Left lung (tissue), 10 donors: Measurements from ENCODE around the gene KRTAP19-3. TPM values are rescaled to one million over a fixed set of nuclear protein-coding genes. Genes with fewer than 3 reads are reported as not detected.

Experiments
- ATAC-seq: fragments of 200-7000 bp; cut with Tn5 transposase; one replicate; pipeline ENCODE4 v1.9.1; 2020; ENCODE audit warnings: moderate library complexity
- DNase-seq, 4 donors: peaks; one replicate each; pipeline ENCODE4 v3.0.0-alpha.2; 2013 to 2020
- H3K27ac ChIP-seq, 2 donors: fragments of 200-600 bp; sonication (generic) in 1 of 2; one replicate each; pipeline versions ENCODE4 v1.5.0 to v1.8.0; 2020 to 2021
- H3K27me3 ChIP-seq, 2 donors: fragments of 200-600 bp; sonication (generic) in 1 of 2; one replicate each; pipeline versions ENCODE4 v1.5.0 to v1.8.0; 2020 to 2021
- H3K36me3 ChIP-seq, 2 donors: fragments of 200-600 bp; sonication (generic) in 1 of 2; one replicate each; pipeline versions ENCODE4 v1.5.0 to v1.8.0; 2020 to 2021
- H3K4me1 ChIP-seq, 2 donors: fragments of 200-600 bp; one replicate each; pipeline ENCODE4 v1.8.0; 2021
- H3K4me3 ChIP-seq, 2 donors: fragments of 200-600 bp; sonication (generic) in 1 of 2; one replicate each; pipeline versions ENCODE4 v1.5.0 to v1.8.0; 2020 to 2021; ENCODE audit warnings: mild to moderate bottlenecking in 1 of 2
- H3K9me3 ChIP-seq, 2 donors: fragments of 200-600 bp; sonication (generic) in 1 of 2; one replicate each; pipeline versions ENCODE4 v1.5.0 to v1.8.0; 2020 to 2021
- intact Hi-C, 2 donors: fragments of 100-400 bp; cut with DNase I; formaldehyde crosslinking; loops; one replicate each; pipeline versions ENCODE4 v1.11.2 to v1.14.2; 2022
- polyA plus RNA-seq, 6 donors: library from polyadenylated mRNA; unstranded; fragments of 120-200 nt; gene quantifications; one replicate each; pipeline ENCODE4 v1.2.1, GENCODE V29; 2013; ENCODE audit not compliant: insufficient read length in 6 of 6
- total RNA-seq, 2 donors: library from RNA; stranded (reverse); fragmentation: NEBNext Ultra II Directional; extraction: Animal tissue kit (Norgen Biotek cat#: 25700); gene quantifications; one replicate each; pipeline ENCODE4 v1.2.1, GENCODE V29; 2021
- TF ChIP-seq, protein P1 (sequence below), 2 donors: fragments of 200-600 bp; sonication (generic) in 1 of 2; IDR thresholded peaks; one replicate each; pipeline versions ENCODE4 v1.5.0 to v1.8.0; 2021; ENCODE audit warnings: antibody characterized with exemption in 2 of 2
- donor health status: DM: no; HTN: yes; CAD: no.
- donor health status: DM: no; HTN: no; CAD: no.

KRTAP19-3 gene
- total and polyA plus RNA-seq, 8 donors = not detected

GRCh38 chr21:30497065-30497464, 5.3 kb upstream of the KRTAP19-3 start, which contains the start of gene KRTAP19-4:
Gene KRTAP19-4 (minus strand): TSS chr21:30497165. CDS start chr21:30497110, 55 bp downstream.
- no peak within 1 kb of the TSS for H3K27ac ChIP-seq
- H3K9me3 ChIP-seq = peaks cover 0 to 11% of the 10 kb centered on the region in 2 donors
- intact Hi-C loops = no loop called here
- DNase-seq = no peak
- no peak for ATAC-seq
- TF ChIP-seq, protein P1, sequence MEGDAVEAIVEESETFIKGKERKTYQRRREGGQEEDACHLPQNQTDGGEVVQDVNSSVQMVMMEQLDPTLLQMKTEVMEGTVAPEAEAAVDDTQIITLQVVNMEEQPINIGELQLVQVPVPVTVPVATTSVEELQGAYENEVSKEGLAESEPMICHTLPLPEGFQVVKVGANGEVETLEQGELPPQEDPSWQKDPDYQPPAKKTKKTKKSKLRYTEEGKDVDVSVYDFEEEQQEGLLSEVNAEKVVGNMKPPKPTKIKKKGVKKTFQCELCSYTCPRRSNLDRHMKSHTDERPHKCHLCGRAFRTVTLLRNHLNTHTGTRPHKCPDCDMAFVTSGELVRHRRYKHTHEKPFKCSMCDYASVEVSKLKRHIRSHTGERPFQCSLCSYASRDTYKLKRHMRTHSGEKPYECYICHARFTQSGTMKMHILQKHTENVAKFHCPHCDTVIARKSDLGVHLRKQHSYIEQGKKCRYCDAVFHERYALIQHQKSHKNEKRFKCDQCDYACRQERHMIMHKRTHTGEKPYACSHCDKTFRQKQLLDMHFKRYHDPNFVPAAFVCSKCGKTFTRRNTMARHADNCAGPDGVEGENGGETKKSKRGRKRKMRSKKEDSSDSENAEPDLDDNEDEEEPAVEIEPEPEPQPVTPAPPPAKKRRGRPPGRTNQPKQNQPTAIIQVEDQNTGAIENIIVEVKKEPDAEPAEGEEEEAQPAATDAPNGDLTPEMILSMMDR (IDR thresholded peaks at IDR 0.05) = no peak
- H3K27me3 ChIP-seq = no peaks in the 10 kb centered on the region
- H3K36me3 ChIP-seq = no peaks in the 10 kb centered on the region
- H3K4me3 ChIP-seq = no peak within 1 kb of the TSS
- no peaks in the 10 kb centered on the region for H3K4me1 ChIP-seq

DNA sequence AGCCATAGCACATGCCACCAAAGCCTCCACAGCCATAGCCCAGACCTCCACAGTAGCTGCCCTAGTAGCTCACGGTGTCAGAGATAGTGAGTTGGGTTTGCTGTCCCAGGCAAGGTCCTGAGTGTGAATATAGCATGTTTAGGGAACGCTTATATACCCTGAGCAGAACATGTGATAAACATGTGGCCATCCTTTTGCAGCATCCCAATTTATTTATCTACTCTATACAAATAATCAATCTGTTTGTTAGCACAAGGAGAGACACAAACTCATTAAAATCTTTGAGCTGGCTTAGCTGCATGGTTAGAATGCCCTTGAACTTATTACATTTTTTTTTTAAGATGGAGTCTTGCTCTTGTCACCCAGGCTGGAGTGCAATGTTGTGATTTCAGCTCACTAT, 4.5 kb downstream of the KRTAP19-3 start, which contains the start of gene KRTAP19-2:
KRTAP19-2 (minus strand) TSS at position 101 of the 400 bp plus-strand sequence; CDS start at position 13, 88 bp downstream.
- no peak for ATAC-seq
- H3K36me3 ChIP-seq = no peaks in the 10 kb centered on the region
- H3K27ac ChIP-seq = no peak within 1 kb of the TSS
- TF ChIP-seq, protein P1 (IDR thresholded peaks at IDR 0.05) = no peak
- intact Hi-C loops = no loop called here
- H3K4me3 ChIP-seq = no peak within 1 kb of the TSS
- peaks cover 0 to 15% of the 10 kb centered on the region in 2 donors for H3K9me3 ChIP-seq
- H3K4me1 ChIP-seq = no peaks in the 10 kb centered on the region
- no peaks in the 10 kb centered on the region for H3K27me3 ChIP-seq
- no peak for DNase-seq

DNA sequence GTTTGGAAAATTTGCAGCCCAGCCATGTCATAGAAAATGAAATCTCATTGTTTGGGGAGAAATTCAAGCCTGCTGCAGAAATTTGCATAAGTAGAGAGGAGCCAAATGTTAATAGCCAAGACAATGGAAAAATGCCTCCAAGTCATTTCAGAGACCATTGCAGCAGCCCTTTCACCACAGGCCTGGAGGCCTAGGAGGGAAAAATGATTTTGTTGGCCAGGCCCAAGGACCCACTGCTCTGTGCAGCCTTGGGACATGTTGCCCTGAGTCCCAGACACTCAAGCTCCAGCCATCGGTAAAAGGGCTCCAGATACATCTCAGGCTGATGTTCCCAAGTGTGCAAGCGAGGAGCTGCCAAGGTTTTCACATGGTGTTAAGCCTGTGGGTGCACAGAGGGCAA, 5.6 kb downstream of the KRTAP19-3 start:
- no peak overlapping the region for H3K27ac ChIP-seq
- H3K4me3 ChIP-seq = no peak overlapping the region
- no peaks in the 10 kb centered on the region for H3K36me3 ChIP-seq
- ATAC-seq (no peak), DNase-seq (no peak)
- TF ChIP-seq, protein P1 (IDR thresholded peaks at IDR 0.05) = no peak
- intact Hi-C loops = no loop called here
- no peaks in the 10 kb centered on the region for H3K27me3 ChIP-seq
- peaks cover 0 to 15% of the 10 kb centered on the region in 2 donors for H3K9me3 ChIP-seq
- H3K4me1 ChIP-seq = no peaks in the 10 kb centered on the region

DNA sequence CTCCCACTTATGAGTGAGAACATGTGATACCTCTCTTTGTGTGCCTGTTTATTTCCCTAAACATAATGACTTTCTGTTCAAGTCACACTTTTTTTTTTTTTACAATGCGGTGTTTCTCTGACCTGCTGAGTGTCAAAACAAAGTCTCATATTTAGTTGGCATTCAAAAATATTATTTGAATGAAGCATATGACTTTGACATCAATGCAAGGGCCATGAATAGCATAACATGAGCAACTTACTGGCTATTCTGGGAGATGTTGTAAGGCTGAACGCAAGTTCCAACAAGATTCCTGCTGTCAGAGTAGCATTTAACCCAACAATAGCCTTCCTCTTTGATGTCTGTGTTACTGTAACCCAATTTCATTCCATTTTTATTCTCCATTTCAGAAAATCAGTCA, 9.7 kb downstream of the KRTAP19-3 start:
- TF ChIP-seq, protein P1 (IDR thresholded peaks at IDR 0.05) = no peak

GRCh38 chr21:30480145-30480544, 11.7 kb downstream of the KRTAP19-3 start, which contains the start of gene KRTAP19-1:
Gene KRTAP19-1 (minus strand): TSS chr21:30480367. CDS start chr21:30480317, 50 bp downstream.
- no peak for DNase-seq
- H3K4me3 ChIP-seq = no peak within 1 kb of the TSS
- TF ChIP-seq, protein P1 (IDR thresholded peaks at IDR 0.05) = no peak
- intact Hi-C loops = no loop called here
- H3K9me3 ChIP-seq = no peaks in the 10 kb centered on the region
- H3K27me3 ChIP-seq = no peaks in the 10 kb centered on the region
- no peak within 1 kb of the TSS for H3K27ac ChIP-seq
- ATAC-seq = no peak
- no peaks in the 10 kb centered on the region for H3K4me1 ChIP-seq
- H3K36me3 ChIP-seq = no peaks in the 10 kb centered on the region

More for the DNA sequence above, 9.7 kb downstream of the KRTAP19-3 start:
- no peak overlapping the region for H3K4me3 ChIP-seq
- H3K36me3 ChIP-seq = no peaks in the 10 kb centered on the region
- intact Hi-C loops = no loop called here
- ATAC-seq (no peak), DNase-seq (no peak)
- peaks cover 0 to 12% of the 10 kb centered on the region in 2 donors for H3K9me3 ChIP-seq
- no peaks in the 10 kb centered on the region for H3K27me3 ChIP-seq
- no peak overlapping the region for H3K27ac ChIP-seq
- H3K4me1 ChIP-seq = no peaks in the 10 kb centered on the region
